Ammon's horn (tissue), 1 donor: ENCODE data around the gene ZP3.
"Not testable (repeated sequence)": the region's sequence is repeated elsewhere in the genome, so short reads cannot be mapped to it uniquely, and the experiment has no call there.

Source experiments
- DNase-seq: peaks from one replicate; pipeline ENCODE4 v3.0.0-alpha.2; 2016; ENCODE audit warnings: low spot score

ZP3 gene

DNA sequence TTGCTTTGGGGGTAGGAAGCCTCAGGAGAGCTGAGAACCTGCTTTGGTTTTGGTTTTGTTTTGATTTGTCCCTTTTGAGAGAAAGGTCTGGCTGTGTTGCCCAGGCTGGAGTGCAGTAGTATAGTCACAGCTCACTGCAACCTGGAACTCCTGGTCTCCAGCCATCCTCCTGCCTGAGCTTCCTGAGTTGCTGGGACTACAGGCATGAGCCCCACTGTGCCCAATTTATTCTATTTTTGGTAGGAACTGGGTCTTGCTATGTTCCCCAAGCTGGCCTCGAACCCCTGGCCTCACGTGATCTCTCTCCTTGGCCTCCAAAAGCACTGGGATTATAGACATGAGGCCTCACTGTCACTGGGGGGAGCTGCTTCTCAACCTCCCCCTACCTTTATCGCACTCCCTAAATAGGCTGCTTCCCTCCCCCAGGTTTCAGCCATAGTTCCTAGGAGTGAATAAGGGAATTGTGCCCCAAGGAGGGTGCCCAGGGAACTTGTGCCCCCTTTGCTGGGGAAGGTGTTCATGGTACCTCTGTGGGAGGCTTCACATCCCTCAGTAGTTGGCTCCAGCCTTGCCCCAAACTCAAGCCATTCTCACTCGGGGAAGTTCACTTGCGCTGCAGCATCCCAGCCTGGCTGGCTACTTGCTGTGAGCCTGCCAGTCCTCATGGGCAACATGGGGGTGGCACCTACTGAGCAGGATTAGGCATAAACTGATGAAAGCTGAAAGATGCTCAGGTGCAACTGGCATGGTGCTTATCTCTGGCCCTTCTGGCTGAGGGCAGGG is 18.1 kb downstream of the ZP3 start:
- not testable (repeated sequence) for DNase-seq

DNA sequence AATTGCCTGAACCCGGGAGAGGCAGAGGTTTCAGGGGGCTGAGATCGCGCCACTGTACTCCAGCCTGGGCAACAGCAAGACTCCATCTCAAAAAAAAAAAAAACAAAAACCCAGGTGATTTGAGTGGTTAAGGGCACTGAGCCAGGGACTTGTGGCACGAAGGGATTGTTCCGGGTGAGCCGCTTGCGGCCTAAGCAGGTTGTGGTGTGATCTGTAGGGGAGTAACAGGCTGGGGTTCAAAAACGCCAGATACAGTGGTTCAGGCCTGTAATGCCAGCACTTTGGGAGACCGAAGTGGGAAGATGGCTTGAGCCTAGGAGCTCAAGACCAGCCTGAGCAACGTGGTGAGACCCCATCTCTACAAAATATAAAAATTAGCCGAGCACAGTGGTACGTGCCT is 19.1 kb downstream of the ZP3 start:
- not testable (repeated sequence) for DNase-seq

DNA sequence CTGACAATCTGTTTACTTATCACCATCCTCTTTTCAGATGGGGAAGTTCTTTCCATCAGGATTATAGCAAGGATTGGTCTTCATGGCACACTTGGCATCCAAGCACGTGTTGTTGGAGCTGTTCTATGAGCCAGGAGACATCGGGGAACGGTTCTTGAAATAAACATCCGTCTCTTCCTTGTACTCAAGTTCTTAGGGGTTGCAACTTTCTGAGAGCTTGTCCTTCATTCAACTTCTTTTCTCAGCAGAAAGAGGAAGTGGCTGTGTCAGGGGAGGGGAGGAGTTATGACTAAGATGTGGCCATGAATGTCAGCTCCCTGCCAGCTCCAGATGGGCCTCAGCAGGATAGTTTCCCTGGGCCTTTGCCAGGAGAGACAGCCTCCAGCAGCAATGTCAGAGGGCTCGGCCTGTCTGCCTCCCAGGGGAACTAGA is 20.8 kb downstream of the ZP3 start:
- DNase-seq, result peak; percentile 28

DNA sequence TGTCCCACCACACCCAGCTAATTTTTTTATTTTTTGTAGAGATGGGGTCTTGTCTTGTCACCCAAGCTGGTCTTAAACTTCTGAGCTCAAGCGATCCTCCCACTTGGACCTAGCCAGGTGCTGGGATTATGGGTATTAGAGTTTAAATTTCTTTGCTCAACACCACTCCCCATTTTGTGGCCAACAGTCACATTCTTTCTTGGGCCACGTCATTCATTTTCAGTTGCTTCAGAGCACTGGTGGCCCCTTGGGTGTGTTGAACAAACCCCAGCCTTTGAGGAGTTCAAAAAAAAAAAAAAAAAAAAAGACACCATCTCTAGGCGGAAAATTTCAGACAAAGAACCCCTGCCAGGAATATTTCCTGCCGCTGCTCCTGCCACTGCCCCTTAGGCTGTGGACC is 32.3 kb downstream of the ZP3 start:
- DNase-seq, result not testable (repeated sequence)

- not testable (repeated sequence) for DNase-seq
Measured at GRCh38 chr7:76458504-76458903, 33.8 kb downstream of the ZP3 start.

DNA sequence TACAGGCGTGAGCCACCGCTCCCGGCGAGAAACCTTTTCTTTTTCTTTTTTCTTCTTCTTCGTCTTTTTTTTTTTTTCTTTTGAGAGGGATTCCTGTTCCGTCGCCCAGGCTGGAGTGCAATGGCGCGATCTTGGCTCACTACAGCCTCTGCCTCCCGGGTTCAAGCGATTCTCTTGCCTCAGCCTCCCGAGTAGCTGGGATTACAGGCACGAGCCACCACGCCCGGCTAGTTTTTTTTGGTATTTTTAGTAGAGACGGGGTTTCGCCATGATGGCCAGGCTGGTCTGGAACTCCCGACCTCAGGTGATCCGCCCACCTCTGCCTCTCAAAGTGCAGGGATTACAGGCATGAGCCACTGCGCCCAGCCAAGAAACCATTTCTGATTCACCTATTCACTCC is 36.0 kb downstream of the ZP3 start:
- not testable (repeated sequence) for DNase-seq

GRCh38 chr7:76461464-76462101 is 36.8 kb downstream of the ZP3 start, which contains the start of gene DTX2:
DTX2 (plus strand) TSS chr7:76461709; CDS start chr7:76480510, 18,801 bp downstream.
- not testable (repeated sequence) for DNase-seq

GRCh38 chr7:76462271-76462882 is 37.6 kb downstream of the ZP3 start:
- not testable (repeated sequence) for DNase-seq

GRCh38 chr7:76464959-76465358 is 40.2 kb downstream of the ZP3 start:
- not testable (repeated sequence) for DNase-seq

DNA sequence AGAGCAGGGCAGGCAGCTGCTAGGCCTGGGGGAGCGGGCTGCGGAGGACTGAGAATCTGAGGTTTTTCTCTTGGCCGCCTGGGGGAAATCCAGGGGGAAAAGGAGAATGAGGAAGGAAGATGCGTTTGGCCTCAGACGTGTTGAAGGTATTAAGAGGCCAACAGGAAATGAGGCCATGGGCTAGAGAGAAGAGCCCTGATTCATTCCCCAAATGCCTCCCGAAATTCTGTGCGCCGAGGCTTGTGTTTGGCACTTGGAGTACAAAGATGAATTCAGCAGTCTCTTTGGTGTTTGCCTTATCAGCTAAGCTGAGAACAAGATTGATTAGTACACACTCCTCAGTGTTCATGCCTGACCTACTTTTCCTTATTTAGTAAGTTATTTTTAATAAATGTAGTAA is 41.2 kb downstream of the ZP3 start:
- DNase-seq, result not testable (repeated sequence)

DNA sequence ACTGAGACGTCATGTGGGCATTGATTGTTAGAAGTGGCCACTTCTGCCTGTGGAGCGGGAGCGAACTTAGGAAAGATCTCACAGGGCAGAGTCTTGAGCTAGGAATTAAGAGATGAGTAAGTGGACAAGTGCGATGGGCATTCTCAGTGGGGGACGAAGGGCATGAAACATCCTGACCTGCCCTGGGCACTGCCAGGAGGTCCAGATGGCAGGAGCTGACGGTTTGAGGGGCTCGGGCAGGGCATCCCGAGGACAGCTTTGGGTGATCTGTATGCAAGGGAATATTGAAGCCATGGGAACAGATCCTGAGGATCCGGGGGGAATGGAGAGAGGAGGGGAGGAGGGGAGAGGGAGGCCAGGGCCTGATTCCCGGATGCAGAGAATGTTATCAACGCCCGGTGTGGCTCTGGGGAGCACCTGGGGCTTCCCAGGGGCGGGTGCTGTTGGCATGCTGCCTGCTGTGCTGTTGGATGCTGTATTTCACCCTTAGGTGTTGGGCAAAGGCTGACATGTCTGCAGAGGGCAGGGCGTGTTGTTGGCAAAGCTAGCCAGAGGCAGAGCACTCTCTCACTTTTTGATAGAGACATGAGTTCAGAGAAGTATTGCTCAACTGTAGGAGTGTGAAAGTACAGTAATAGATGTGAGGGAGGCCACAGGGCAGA is 43.1 kb downstream of the ZP3 start:
- not testable (repeated sequence) for DNase-seq

- peak; percentile 17 for DNase-seq
Measured at GRCh38 chr7:76471556-76472221, 46.9 kb downstream of the ZP3 start.

- not testable (repeated sequence) for DNase-seq
Measured at GRCh38 chr7:76473097-76473496, 48.3 kb downstream of the ZP3 start.

- not testable (repeated sequence) for DNase-seq
Measured at GRCh38 chr7:76476280-76476679, 51.5 kb downstream of the ZP3 start.

GRCh38 chr7:76476742-76477474 is 52.2 kb downstream of the ZP3 start:
- DNase-seq, result not testable (repeated sequence)

DNA sequence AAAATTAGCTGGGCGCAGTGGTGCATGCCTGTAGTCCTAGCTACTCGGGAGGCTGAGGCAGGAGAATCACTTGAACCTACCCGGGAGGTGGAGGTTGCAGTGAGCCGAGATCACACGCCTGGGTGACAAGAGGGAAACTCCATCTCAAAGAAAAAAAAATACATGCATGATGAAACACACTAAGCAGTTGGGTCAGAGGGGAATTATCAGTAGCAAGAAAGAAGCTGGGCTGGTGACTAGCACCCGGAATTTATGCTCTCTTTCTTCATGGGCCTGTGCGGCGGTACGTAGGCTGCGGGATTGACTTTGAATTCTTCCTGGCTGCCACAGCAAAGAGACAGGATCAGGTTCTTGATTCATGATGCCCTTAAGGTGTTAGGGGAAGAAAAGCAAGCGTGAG is 54.9 kb downstream of the ZP3 start:
- DNase-seq, result not testable (repeated sequence)

GRCh38 chr7:76480403-76481253 is 55.9 kb downstream of the ZP3 start:
- DNase-seq, result not testable (repeated sequence)

DNA sequence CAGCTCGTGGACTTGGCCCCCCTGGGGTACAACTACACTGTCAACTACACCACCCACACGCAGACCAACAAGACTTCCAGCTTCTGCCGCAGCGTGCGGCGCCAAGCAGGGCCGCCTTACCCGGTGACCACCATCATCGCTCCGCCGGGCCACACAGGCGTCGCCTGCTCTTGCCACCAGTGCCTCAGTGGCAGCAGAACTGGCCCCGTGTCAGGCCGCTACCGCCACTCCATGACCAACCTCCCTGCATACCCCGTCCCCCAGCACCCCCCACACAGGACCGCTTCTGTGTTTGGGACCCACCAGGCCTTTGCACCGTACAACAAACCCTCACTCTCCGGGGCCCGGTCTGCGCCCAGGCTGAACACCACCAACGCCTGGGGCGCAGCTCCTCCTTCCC is 57.9 kb downstream of the ZP3 start:
- DNase-seq, result not testable (repeated sequence)

DNA sequence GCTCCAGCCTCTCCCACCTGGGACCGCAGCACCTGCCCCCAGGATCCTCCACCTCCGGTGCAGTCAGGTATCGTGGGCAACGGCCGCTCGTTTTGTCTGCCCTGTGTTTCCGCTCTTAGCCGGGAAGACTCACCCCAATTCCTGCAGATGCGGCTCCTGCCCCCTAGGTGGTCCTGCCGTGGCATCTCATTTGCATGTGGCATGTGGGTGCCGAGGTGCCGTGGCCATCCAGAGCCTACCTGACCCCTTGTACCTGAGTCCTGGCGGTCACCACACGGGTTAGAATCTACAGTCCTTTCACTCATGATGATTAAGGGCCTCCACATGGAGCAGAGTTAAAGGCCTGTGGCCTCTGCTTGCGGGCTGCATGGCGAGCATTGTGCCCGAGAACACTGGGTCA is 58.3 kb downstream of the ZP3 start:
- DNase-seq, result not testable (repeated sequence)

DNA sequence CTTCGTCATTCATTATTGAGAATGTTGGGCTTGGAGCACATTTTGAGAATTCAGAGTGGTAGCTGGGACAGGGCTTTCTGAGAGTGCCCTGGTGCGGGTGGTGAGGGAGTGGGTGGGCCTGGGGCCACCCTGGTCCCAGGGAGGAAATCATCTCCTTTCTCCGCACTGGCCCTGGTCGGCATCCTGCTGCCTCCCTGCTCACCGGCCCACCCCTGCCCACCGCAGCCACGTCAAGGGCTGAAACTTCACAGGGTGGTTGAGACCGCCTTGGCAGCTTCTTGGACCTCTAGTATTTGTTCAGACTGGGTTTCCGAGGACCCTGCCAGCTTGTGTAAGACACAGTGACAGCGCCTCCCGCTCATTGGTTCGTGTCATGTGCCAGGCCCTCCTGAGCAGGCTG is 59.7 kb downstream of the ZP3 start:
- not testable (repeated sequence) for DNase-seq
